NK-92 (cell line): ENCODE results near the gene YIF1B.
"Not testable (repeated sequence)": the region's sequence is repeated elsewhere in the genome, so short reads cannot be mapped to it uniquely, and the experiment has no call there.

Experiments
- DNase-seq: peaks from one replicate; lab custom pipeline; 2025; ENCODE audit not compliant: unreplicated experiment; lab: John Stamatoyannopoulos, UW

YIF1B gene

DNA sequence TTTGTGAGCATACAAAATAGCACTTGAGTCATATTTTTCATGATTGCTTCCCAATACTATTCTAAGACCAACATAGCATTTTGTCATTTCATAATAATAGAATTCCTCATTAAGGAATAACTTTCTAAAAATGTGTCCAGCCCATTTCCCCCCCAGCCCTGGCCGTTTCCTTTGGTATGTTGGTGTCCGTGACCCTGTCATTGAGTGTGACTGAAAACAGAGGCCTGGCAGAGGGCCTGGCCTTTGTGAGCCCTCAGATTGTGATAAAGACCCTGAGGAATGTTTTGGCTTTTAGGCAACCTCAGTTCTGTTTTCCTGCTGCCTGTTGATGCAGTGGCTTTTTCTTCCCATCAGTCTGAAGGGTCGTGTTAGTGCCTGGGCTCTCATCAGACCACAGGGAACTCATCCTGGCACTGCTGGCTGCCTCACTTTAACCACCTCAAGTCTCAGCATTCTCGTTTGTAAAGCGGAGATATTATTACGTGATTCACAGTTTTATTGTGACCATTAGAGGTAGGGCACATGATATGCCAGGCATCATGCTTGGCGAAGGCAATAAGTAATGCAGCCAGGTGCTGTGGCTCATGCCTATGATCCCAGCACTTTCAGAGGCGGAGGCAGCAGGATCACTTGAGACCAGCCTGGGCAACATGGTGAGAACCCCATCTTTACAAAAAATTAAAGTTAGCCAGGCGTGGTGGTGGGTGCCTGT, 37.6 kb downstream of the YIF1B start:
- no peak for DNase-seq

DNA sequence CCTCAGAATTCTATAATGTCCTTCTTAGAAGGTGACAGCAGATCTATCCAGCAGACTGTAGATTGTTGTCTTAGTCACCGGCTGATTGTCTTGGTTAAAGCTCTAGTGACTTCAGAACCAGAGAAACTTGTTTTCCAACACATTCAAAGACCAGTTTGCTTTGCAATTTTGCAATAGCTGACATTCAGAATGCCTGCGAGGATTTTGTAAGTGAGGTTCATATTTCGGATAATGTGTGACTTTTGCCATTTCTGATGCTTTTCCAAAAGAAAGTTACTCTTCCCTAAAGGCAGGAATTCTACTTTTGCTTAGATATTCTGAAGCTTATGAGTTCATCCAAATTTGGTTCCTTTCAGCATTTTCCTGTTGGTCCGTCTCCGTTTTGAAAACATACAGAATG, 38.2 kb downstream of the YIF1B start:
- DNase-seq = no peak

DNA sequence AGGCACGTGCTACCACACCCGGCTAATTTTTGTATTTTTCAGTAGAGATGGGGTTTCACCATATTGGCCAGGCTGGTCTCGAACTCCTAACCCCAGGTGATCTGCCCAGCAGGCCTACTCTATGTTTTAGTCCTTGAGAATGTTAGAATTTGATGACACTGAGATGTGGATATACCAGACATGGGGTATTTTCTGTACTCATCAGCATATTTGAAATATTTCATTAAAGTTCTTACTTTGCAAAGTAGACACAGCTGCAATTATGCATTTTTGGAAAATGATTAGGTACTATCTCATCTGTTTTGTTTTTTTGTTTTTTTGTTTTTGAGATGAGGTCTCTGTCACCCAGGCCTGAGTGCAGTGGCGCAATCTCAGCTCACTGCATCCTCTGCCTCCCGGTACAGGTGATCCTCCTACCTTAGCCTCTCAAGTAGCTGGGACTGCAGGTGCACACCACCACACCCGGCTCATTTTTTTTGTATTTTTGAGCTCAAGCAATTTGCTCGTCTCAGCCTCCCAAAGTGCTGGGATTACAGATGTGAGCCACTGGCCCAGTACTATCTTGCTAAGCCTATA, 38.7 kb downstream of the YIF1B start:
- DNase-seq = no peak

DNA sequence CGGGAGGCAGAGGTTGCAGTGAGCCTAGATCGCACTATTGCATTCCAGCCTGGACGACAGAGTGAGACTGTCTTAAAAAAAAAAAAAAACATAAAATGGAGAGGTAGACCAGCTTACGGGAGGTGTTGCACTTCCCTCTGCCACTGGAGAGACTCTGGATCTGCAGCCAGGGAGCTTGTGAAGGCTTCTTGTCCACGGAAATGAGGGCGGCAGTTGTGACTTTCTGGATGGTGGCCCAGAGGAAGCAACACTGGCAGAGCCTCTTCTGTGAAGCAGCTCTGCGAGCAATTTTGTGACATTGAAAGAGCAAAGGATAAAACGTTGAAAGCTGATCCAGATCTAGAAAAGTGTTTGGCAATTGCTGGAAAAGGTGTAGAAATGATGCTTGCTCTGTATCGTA, 41.0 kb downstream of the YIF1B start:
- no peak for DNase-seq

DNA sequence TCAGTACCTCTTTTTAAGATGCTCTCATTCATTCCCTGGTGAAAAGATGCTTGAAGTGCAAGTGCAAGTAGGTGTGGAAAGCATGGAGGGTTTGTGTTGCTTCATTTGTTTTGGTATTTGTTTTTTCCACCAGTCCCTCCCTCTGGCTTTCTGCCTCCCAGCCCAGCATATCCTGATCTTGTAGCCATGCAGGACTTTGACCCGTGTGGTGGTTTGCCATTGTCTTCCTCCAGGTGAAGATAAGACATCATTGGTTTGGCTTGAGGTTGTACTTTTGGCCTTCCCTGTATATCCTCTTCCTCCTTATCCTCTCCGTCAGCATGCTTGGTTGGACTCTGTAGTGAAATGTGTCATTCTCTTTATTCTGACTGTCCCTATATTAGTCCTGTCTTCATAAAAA, 42.2 kb downstream of the YIF1B start:
- DNase-seq = no peak

DNA sequence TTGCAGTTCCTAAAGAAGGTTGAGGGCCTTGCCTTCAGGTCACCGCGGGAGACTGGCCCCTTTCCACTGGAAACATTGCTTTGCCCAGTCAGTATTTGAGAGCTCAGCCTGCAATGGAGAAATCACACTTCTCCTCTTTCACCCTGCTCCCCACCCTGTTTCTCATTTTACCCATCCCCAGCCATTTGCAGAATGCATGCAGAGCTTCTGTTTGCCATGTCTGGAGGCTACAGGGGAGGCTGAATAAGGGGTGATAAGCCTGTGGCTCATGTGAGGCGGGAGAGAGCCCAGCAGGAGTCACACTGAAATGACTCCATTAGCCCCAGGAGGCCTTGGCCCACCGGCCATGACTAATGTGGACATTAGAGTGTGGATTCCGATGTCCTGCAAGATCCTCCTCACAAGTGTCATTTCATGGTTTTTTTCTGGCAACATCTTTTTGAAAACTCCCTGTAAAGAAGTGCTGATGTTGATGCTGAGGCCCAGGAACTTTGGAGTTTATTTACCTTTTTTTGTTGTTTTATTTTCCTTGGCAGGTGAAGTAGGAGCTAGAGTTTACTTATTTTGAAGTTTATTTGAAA, 45.1 kb downstream of the YIF1B start:
- DNase-seq = no peak

DNA sequence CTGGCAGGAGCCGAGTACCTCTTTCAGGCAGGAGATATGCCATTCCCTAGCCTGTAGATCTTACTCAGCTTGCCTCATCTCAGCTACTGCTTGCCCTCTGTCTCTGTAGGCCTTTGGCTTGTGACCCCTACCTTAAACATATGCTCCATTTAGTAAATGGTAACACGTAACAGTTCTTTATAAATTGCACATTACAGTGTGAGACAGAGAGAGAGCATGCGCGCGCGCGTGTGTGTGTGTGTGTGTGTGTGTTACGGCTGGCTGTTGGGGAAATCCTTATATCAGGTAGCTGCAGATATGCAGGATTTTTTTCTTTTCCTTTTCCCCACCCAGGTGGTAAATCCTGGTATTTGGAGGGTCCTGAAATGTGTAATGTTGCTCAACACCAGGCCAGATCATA, 47.2 kb downstream of the YIF1B start:
- no peak for DNase-seq

DNA sequence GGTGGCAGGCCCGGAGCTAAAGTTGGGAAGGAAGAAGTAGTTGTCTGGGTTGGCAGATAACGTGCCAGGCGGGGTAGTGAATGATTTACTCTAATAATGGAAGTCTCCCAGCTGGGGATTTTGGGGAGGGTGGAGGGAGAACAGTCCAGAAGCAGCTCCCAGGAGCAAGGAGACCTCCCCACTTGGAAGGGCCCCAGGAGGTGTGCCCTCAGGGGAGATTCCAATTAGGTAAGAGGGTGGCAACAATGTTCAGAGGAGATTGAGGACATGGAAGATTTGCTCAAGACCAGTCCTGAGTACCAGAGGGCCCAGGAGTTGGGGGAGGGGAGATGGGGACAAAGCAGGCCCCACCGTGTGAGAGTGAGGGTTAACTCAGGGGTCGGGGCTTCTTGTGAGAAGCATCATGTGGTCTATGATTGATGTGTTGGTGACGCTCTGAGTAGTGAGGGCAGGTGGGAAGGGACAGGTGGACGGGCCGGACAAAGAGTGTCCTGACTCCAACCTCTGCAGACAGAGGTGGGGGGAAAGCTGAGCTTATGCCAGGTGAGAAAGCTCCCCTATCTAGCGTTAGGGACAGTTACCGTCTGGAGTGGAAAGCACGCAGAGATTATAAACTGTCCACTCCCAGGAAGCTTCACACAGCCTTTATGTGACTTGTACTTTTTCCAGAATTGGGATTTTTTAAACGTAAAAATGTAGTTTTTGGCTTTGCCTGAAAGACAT, 47.8 kb downstream of the YIF1B start:
- DNase-seq = no peak

DNA sequence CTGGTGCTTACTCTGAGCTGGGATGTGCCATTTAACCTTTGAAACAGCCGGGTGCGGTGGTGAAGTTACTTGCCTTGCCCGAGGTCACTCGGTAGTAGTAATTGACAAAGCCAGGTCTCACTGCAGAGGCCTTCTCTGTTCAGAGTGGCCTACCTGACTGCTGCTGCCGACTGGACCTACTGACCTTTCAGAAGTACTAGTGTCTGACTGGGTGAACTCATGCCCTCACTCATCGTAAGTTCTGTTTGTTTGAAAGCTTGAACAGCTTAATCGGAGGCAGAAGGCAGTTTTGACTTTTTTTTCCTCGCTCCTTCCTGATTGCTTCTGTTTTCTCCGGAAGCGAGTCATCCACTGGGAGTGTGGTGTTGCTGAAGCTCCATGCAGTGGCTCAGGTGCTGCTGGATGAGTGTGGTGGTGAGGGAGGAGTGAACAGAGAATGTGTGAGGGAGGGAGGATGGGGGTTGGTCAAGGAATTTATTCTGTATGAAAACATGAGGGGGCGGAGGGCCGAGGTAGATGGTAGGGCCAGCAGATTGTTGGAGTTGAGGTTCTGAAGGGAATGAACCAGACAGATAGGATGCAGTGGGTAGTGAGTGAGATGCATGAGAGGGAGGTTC, 48.7 kb downstream of the YIF1B start:
- DNase-seq = no peak

DNA sequence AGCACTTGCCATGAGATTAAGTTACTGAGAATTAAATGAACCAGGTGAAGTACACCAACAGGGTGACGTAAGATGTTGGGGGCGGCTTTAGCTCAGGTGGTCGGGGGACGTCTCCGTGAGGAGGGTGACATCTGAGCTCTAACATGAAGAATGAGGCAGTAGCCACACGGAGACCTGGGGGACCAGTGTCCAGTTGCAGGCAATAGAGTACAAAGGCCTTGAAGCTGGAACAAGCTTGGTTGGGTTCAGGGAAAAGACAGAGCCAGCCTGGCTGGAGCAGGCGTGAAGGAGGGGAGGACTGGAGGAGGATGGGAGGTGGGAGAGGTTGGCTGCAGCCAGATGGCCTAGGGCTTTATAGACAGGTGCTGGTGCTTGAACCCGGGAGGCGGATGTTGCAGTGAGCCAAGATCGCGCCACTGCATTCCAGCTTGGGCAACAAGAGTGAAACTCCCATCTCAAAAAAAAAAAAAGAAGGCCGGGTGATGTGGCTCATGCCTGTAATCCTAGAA, 49.8 kb downstream of the YIF1B start:
- DNase-seq = no peak

DNA sequence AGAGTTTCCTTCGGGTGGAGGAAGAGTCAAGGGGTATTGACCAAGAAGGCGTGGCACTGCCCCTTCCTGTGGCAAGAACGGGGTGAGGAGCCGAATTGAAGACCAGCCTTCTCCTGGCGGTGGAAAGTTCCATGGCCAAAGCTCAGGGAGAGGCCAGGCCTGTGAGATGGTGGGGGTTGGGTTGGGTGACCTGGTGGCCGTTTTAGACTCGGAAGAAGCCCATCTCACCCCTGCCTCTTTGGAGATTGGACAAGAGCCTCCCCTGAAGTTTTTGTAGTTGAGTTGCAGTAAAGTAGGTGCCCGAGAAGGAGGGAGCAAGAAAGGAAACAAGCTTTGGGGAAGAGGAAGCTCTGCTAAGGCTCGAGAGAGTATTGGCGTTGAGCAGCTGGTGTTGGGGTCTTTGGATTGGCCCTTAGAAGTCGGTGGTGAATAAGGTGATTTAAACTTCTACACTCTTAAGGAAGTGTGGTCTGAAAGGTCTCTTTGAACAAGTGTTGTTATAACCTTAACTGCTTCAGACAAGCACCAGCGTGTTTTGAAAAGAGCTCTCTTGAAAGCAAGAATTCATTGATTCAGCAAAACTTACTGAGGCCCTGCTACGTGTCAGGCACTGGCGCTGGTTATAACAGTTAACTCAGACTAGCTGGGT, 50.4 kb downstream of the YIF1B start:
- no peak for DNase-seq

DNA sequence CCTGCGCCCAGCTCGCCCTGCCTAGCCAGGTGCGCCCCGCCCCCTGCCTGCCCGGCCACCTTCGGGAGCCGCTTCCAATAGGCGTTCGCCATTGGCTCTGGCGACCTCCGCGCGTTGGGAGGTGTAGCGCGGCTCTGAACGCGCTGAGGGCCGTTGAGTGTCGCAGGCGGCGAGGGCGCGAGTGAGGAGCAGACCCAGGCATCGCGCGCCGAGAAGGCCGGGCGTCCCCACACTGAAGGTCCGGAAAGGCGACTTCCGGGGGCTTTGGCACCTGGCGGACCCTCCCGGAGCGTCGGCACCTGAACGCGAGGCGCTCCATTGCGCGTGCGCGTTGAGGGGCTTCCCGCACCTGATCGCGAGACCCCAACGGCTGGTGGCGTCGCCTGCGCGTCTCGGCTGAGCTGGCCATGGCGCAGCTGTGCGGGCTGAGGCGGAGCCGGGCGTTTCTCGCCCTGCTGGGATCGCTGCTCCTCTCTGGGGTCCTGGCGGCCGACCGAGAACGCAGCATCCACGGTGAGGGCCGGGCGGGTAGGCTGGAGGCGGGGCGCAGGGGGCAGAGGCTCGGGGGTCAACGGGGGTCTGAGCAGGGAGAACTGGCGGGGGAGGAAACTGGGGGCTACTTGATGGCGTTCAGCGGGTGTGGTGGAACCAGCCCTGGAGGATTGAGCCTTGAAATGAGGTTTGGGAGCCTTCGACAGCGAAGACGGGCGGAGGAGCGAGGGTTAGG, 51.1 kb downstream of the YIF1B start, which contains the start of gene SPINT2:
TSS of gene SPINT2 (plus strand) at position 88 of the 727 bp plus-strand sequence. CDS start at position 408, 320 bp downstream.
- no peak for DNase-seq

DNA sequence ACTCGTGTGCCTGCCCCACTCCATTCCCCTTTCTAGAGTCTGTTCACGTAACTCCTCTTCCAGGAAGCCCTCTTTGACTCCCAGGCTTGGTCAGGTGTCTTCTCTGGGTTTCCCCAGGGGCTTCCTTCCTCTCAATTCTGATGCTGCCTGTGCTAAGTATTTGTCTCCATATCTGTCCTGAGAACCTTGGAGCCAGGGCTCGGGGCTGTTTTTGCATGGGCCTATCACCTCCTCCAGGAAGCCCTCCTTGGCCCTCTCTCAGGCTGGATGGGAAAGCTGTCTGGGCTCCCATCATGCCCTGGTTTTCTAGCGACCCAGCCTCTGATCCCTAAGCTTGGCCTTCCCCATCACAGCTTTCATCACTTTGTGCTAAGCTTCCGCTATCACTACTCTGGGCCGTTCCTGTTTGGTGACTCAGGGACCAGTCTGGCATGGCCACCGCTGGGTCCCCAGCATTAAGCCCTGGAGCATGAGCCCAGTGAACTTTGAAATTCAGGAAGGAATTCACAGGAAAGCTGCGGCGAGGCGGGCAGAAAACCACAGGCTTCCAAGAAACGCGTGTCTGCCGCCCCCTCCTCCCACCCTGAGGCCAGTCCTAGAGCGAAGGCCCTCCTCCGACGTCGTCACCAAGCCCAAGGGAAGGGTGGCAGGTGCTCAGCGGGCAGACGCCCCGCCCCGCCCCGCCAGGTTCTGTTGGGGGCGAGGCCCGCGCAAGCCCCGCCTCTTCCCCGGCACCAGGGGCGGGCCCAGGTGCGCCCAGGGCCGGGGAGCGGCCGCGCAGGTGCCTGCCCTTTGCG, 51.9 kb downstream of the YIF1B start:
- no peak for DNase-seq

DNA sequence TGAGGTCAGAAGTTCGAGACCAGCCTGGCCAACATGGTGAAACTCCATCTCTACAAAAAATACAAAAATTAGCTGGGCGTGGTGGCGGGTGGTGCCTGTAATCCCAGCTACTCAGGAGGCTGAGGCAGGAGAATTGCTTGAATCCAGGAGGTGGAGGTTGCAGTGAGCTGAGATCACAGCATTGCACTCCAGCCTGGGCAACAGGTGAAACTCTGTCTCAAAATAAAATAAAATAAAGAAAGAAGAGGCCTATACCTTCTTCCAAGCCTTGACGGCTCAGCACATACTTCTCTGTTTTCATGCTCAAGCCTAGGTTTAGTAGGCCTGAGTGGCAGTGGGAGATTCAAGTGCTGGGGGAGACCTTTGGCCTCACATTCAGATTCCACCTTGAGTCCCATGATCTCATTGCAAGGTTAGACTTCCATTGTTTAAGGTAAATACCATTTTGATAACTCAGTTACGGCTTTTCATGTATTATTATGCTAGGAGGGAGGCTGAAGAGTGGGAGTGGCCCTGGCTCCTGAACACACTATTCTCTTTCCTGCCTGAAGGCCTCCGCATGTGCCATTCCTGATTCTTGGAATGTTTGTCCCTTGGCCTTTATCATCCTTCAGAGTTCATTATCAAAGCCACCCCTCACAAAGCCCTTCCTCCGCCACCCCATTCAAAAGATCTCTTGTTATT, 53.0 kb downstream of the YIF1B start:
- no peak for DNase-seq

DNA sequence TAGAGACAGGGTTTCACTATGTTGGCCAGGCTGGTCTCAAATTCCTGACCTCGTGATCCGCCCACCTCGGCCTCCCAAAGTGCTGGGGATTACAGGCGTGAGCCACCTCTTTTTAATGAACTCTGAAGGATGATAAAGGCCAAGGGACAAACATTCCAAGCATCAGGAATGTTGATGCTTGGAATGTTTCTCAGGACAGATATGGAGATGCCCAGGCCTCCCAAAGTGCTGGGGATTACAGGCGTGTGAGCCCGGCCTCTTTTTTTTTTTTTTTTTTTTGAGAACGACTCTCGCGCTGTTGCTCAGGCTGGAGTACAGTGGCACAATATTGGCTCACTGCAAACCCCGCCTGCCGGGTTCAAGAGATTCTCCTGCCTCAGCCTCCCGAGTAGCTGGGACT, 53.8 kb downstream of the YIF1B start:
- DNase-seq = not testable (repeated sequence)

DNA sequence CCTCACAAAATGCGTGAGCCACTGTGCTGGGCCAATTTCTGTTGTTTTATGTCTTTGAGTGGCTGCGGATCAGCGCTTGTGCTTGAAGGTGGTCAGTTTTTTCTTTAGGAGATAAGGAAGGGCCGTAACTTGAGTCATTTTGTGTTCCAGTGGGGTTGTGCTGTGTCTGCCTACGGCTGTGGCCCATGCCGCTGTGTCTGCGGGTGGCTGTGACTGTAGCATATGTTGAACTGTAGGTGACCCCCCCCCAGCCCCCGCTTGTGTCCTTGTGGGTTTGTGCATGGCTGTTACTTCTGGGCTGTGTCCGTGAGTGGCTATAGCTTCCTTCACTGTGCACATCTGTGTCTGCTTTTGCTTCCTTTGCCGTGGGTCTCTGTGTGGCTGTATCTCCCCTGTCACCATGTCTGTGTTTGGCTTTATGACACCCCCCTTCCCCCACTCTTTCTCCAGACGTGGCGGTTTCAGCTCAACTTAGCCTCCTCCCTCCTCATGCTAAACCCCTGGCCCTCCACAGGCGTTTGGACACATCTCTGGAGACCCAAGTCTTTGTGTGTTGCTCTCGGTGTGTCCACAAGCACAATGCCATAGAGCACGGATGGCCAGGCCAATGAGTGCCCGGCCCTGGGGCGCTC, 60.2 kb downstream of the YIF1B start:
- DNase-seq = no peak

DNA sequence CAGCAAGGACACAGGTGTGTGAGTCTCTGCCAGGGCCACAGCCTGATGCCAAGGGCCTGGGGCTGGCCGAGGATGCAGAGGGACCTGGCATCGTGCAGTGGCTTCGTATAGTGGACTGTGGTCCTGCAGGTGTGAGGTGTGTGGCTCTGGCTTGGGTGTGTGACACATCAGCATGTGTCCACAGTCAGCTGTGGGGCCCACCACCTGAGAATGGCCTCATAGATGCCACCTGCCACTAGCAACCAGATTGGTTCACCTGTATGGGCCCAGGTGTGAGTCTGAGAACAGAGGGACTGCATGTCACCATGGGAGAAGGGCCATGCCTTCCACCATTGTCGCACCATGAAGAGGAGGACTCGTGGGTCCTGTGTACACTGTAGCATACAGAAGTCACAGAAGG, 62.0 kb downstream of the YIF1B start:
- no peak for DNase-seq
